Omental fat pad (tissue), 4 donors: ENCODE measurements around the gene CIAPIN1. TPM values are rescaled to one million over a fixed set of nuclear protein-coding genes. Genes with fewer than 3 reads are reported as not detected.

Experiments used
- ATAC-seq: fragments of 150-250 bp; one replicate; pipeline ENCODE4 v1.9.1; 2016; ENCODE audit warnings: mild to moderate bottlenecking, moderate library complexity; ENCODE audit not compliant: low FRiP score
- DNase-seq: peaks from one replicate; pipeline ENCODE4 v3.0.0-alpha.2; 2019; ENCODE audit warnings: low spot score
- total RNA-seq, 4 donors: library from RNA; depleted of rRNA; stranded (reverse); fragments of >200 nt; gene quantifications; one replicate each; pipeline ENCODE4 v1.1.0, GENCODE V29; 2016
- TF ChIP-seq, protein P1 (sequence below), 3 donors: fragments of 450-650 bp; IDR thresholded peaks; one replicate each; pipeline ENCODE4 v1.5.1; 2016 to 2017; ENCODE audit warnings: antibody characterized with exemption in 3 of 3, mild to moderate bottlenecking in 3 of 3, moderate library complexity in 2 of 3

Gene CIAPIN1
- total RNA-seq, 4 donors from 2014 or later = 26.4 to 37.2 (median 32.4) TPM

DNA sequence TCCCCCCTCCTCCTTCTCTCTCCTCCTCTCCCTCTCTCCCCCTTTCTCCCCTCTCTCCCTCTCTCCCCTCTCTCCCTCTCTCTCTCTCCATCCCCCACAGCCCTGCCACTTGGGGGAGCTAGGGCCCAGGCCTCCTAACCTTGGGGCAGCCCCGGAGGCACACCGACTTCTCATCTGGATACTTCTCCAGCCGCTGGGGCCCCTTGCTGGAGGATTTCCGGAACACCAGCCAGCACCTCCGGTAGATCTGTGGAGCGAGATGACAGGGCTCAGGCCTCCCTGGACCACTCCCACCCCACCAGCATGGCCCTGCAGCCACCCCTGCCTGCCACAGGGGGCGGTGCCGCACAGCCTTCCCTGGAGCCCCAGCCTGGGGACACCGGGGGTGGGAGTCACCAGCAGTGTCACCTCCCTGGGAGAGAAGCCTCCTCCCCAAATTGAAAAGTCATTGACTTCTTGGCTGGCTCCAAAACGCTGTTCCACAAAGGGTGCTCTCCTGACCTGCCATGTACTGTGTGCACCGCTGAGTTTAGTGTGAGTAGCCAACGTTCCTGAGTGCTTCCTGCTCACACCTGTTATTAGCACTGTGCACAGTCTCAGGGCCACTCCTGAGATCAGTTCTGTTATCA lies 28.6 kb upstream of the CIAPIN1 start:
- DNase-seq = no peak
- TF ChIP-seq, protein P1, sequence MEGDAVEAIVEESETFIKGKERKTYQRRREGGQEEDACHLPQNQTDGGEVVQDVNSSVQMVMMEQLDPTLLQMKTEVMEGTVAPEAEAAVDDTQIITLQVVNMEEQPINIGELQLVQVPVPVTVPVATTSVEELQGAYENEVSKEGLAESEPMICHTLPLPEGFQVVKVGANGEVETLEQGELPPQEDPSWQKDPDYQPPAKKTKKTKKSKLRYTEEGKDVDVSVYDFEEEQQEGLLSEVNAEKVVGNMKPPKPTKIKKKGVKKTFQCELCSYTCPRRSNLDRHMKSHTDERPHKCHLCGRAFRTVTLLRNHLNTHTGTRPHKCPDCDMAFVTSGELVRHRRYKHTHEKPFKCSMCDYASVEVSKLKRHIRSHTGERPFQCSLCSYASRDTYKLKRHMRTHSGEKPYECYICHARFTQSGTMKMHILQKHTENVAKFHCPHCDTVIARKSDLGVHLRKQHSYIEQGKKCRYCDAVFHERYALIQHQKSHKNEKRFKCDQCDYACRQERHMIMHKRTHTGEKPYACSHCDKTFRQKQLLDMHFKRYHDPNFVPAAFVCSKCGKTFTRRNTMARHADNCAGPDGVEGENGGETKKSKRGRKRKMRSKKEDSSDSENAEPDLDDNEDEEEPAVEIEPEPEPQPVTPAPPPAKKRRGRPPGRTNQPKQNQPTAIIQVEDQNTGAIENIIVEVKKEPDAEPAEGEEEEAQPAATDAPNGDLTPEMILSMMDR (IDR thresholded peaks at IDR 0.05) = no peak
- ATAC-seq = no peak

DNA sequence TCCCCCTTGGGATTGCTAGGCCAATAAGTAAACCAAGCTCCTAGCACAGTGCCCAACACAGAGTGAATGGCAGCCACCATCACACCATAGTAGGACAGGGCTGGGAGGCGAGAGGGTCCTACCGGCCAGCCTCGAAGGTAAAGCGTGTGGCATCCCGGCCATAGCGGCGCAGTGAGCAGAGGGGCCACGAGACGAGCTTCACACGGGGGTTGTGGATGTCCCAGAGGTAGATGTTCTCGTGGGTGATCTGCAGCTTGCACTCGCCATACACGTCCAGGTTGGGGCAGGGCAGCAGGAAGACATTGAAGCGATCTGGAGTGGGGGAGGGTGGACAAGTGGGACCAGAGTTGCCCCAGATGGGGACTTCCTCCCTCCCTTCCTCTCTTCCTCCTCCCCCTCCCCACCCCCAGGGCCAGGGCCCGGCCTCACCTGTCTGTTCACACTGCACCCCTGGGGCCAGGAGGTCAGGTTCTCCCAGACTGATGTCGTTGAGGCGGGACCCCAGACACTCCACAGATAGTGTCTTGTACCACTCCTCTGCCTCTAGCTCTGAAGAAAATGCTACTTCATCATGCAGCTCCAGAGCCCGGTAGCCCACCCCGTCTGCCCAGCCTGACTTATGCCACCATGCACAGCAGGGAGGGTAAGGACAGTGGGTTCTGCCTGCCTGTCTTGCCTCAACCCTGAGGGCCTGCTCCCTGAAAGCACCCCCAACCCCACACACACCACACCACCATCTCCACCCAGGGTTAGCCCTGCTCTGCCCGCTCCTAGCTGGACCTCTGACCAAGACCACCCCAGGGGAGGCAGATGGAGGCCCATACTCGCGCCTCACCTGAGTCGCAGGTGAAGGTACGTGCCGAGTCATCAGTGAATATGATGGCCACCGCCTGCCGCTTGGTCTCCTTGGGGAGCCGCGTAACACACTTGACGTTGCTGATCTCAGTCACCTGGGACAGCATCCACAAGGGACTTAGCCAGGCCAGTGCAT lies 27.8 kb upstream of the CIAPIN1 start:
- TF ChIP-seq, protein P1 (IDR thresholded peaks at IDR 0.05) = no peak
- no peak for ATAC-seq
- DNase-seq = no peak

DNA sequence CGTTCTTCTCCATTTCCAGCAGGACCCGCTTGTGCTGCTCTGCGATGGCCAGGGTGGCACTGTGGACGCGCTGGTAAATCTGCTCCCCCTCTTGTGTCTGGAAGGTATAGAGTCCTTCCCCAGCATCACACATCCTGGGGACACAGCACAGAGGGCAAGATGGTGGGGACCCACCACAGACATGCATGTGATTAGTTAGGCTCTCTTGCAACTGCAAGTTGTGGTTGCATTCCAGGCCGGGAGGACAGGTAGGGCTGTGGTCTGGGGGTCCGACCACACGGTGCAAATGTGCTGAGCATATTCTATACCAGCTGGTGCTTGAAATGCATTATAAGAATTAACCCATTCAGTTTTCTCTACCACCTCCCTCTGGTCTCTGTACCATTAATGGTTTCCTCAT lies 26.7 kb upstream of the CIAPIN1 start:
- TF ChIP-seq, protein P1 (IDR thresholded peaks at IDR 0.05) = no peak
- no peak for ATAC-seq

GRCh38 chr16:57473176-57473840 lies 26.1 kb upstream of the CIAPIN1 start:
- TF ChIP-seq, protein P1 (IDR thresholded peaks at IDR 0.05) = no peak
- DNase-seq (no peak), ATAC-seq (no peak)

More for the DNA sequence above, 26.7 kb upstream of the CIAPIN1 start:
- no peak for DNase-seq

DNA sequence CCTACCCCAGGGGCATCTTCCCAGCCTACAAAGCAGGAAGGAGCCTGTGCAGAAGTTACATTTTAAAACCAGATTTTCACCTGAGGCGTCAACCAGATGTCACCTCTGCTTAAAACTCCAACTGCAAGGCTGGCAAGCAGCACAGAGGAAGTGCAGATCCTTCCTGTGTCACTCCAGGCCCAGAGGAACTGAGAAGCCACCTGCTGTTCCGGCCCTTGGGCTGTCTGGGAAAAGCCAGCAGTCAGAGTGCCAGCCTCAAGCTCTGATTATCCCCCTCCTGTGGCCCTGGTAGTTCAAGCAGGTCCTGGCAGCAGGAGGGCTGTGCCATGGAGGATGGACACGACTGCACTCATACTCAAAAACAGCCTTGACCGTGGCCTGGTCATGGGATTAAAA lies 25.5 kb upstream of the CIAPIN1 start:
- DNase-seq (no peak), ATAC-seq (no peak)
- TF ChIP-seq, protein P1 (IDR thresholded peaks at IDR 0.05) = no peak

DNA sequence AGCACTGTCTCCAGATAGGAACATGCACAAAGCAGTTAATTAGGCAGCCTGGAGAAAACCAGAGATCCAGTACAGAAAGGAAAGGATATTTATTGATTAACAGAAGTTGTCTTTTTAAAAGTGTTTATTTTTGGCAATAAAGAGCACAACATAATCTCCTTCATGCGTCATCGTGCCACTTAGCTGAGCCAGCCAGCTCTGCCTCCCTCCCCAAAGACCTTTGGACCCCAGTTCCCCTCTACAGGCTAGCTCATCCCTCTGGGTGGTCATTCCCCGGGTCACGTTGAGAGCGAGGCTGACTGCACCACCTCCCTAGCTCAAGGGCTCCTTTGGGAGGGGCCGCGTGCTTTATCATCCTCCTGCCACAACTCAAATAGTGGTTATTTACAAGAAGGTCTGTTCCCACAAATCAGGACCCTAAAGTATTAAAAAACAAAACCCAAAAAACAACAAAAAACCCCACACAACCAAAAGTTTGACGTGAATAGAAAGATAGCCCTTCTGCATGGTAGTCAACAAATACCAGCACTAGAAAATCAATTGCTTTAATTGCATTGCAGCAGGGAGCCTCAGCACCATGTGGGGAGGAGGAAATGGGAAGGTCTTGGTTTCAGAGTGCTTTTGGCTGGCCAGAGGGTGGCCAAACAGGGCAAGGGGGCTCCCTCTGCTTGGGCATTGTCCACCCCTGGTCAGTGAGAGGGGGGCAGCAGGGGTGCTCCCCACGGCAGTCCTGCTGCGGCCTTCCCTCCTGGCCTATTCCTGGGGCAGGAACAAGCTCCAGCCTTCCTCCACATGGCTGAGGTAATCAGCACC lies 24.9 kb upstream of the CIAPIN1 start:
- ATAC-seq = no peak
- DNase-seq = no peak
- TF ChIP-seq, protein P1 (IDR thresholded peaks at IDR 0.05) = no peak
